GM18520 (cell line): ENCODE data around the gene ADRB2.

Experiments used
- ATAC-seq: cut with Tn5 transposase; IDR thresholded peaks from one replicate; pipeline ENCODE4 v1.9.1; 2021; ENCODE audit not compliant: unreplicated experiment

Gene ADRB2

GRCh38 chr5:148829734-148830133, 3.3 kb downstream of the ADRB2 start:
- no peak for ATAC-seq

DNA sequence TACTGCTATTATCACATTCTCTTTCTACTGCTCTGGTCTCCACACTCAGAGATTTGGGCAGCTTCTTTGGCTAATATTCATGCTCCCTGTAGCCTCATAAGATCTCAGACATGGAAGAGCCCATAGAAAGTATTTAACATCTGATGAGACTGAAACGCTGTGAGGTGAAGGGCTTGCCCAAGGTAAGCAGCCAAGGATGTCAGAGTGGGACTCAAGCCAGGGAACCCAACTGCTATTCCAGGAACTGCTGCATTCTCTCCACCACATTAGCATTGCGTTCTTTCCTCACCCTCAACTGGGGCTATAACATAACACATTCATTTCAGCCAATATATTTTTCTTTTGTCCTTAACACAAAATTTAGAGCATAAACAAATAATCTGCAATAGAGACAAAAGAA, 3.8 kb downstream of the ADRB2 start:
- ATAC-seq: no peak

GRCh38 chr5:148831590-148832565, 5.5 kb downstream of the ADRB2 start:
- peak; percentile 82 for ATAC-seq

DNA sequence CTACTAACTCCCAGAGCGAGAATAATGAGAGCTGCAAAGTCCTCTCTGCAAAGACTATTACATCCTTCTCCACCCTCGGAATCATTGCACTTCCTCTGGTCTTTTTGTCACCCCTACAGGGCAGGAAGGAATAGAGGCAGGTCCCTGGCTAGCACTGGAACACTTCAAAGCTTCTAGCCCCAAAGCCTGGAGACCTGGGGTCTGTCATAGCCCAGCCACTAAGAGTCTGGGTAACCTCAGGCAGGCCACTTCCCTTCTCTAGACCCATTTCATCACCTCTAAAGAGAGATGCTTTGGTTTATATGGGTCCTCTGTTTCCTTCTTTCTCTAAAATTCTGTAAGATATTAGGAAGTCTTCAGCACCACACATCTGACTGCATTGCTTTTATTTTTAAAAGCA, 6.7 kb downstream of the ADRB2 start:
- ATAC-seq: no peak

- ATAC-seq: no peak
These were observed 7.5 kb downstream of the ADRB2 start for GRCh38 chr5:148833925-148834324.

DNA sequence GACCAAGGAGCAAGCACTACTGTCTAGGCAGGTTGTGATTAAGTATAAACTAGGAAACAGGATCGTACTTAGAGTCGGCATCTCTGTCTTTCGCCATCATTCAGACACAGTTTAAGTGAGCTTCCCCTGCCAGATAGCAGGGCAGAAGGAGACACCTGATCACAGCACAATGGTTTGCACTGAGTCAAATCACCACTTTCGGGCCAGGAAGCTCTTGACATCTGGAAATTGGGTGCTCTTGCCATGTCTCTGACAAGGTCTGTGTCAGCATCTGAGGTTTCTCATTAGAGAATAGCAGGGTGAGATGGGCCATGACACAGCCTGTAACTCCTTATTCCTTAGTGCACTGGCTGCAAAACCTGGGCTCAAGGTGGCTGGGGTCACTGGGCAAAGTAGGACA, 8.3 kb downstream of the ADRB2 start:
- no peak for ATAC-seq

GRCh38 chr5:148836272-148837250, 10.2 kb downstream of the ADRB2 start:
- ATAC-seq: no peak

DNA sequence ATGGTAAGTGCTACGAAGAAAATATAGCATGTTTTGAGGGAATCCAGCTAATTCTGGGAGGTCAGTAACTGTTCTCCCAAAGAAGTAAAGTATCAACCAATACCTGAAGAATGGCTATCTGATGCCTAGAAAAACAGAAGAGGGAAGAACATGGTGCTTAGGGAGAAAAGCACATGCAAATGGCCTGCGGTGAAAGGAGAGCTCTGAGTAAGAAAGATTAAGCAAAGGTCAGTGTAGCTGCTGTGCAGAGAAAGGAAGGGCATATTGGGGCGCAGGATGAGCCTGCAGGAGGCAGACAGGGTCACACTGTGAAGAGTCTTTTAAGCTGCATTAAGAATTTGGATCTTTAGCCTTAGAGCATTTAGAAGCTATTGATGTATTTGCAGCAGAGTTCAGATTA, 11.0 kb downstream of the ADRB2 start:
- ATAC-seq: no peak

GRCh38 chr5:148838357-148838756, 11.9 kb downstream of the ADRB2 start:
- no peak for ATAC-seq

GRCh38 chr5:148839960-148840359, 13.5 kb downstream of the ADRB2 start:
- peak; percentile 48 for ATAC-seq

- no peak for ATAC-seq
These were observed 14.1 kb downstream of the ADRB2 start for GRCh38 chr5:148840531-148840930.

GRCh38 chr5:148841519-148841918, 15.1 kb downstream of the ADRB2 start:
- ATAC-seq: no peak

DNA sequence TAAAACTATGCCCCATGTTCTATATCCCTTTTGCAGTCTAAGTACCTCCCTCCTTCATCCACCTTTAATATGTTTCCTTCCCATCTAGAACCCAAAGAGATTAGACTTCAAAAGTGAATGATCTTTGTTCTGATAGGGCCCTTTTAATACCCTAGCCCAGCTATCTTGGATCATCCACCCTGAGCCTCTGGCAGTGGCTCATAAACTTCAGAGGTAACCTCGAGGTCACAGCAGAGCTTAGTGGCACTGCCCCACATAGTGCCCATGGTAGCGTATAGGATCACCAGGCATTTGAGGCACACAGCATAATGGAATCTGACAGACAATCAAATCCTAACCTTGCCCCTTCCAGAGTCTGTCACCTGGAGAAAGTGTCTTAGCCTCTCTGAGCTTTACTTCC, 15.8 kb downstream of the ADRB2 start:
- ATAC-seq: no peak

GRCh38 chr5:148843510-148844318, 17.3 kb downstream of the ADRB2 start:
- ATAC-seq: no peak

- ATAC-seq: no peak
These were observed 18.2 kb downstream of the ADRB2 start for GRCh38 chr5:148844433-148845280.

DNA sequence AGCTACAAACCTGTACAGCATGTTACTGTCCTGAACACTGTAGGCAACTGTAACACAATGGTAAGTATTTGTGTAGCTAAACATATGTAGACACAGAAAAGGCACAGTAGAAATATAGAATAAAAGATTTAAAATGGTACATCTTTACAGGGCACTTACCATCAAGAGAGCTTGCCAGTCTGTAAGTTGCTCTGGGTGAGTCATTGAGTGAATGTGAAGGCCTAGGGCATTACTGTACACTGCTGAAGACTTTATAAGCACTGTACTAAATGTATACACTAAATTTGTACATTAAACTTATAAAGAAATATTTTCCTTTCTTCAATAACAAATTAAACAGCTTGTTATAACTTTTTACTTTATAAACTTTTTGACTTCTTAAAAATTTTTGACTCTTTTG, 20.5 kb downstream of the ADRB2 start:
- no peak for ATAC-seq

DNA sequence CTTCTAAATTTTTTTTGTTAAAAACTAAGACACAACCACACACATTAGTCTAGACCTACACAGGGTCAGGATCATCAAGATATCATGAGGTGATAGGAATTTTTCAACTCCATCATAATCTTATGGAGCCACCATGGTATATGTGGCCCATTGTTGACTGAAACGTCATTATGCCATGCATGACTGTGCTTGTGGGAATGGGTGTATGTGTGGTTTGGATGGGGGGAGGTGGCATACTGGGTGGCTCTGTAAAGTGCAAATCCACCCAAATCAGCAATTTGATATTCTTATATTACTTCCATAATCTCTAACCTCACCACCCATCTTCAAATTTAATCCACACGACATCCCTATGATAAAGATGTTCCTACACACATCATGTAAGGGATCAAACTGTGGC, 21.0 kb downstream of the ADRB2 start:
- ATAC-seq: no peak

- ATAC-seq: no peak
These were observed 22.1 kb downstream of the ADRB2 start for GRCh38 chr5:148848393-148849031.

- no peak for ATAC-seq
These were observed 23.1 kb downstream of the ADRB2 start for GRCh38 chr5:148849461-148849860.
